GM18867 (cell line): ENCODE results near the gene ADAMTS17.

ENCODE experiments used
- ATAC-seq: cut with Tn5 transposase; IDR thresholded peaks from one replicate; pipeline ENCODE4 v1.9.1; 2021; ENCODE audit warnings: mild to moderate bottlenecking, moderate library complexity; ENCODE audit not compliant: unreplicated experiment

ADAMTS17 gene

DNA sequence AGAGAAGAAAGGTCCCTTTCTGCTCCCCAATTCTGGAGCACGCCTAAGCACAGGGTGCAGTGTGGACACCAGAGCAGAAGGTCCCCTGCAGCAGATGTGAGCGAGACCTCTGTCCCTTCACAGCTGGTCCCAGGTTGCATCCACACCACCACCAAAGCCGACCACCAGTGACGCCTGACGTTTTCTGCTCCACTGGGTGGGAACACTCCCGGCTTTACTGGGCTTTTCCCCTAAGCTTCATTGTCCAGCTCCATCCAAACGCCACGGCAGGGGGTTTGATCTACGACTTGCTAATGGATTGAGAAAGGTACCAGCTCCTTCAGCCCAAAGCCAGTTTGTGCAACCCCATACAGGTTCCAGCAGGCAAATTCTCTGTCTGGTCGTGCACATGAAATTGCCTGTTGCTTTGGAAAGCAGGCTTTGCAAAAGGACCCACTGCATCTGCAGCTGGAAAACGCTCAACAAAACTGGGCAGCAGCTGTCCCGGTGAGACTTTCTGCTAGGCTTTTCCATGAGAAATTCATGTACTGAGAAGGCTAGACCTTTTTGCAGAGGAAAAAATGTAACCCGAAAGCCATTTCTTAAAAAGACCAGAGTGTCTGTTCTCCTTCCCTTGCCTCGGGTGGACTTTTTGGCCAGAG is 31.1 kb downstream of the ADAMTS17 start:
- no peak for ATAC-seq

DNA sequence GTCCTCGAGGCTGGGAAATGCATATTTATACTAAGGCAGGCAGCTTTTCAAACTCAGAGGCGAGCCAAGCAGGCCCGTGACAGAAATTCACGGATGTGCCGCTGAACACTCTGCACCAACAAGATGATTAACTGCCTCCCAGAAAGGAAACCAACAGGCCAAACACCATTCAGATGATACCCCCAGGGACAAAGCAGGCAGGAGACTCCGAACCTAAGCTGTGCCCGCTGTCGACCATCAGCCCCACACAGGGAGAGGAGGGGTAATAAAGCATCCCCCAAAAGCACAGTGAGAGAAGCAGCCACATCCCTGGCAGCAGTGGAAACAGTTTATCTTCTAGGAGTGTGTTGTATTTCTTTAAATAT is 31.8 kb downstream of the ADAMTS17 start:
- ATAC-seq, result no peak

DNA sequence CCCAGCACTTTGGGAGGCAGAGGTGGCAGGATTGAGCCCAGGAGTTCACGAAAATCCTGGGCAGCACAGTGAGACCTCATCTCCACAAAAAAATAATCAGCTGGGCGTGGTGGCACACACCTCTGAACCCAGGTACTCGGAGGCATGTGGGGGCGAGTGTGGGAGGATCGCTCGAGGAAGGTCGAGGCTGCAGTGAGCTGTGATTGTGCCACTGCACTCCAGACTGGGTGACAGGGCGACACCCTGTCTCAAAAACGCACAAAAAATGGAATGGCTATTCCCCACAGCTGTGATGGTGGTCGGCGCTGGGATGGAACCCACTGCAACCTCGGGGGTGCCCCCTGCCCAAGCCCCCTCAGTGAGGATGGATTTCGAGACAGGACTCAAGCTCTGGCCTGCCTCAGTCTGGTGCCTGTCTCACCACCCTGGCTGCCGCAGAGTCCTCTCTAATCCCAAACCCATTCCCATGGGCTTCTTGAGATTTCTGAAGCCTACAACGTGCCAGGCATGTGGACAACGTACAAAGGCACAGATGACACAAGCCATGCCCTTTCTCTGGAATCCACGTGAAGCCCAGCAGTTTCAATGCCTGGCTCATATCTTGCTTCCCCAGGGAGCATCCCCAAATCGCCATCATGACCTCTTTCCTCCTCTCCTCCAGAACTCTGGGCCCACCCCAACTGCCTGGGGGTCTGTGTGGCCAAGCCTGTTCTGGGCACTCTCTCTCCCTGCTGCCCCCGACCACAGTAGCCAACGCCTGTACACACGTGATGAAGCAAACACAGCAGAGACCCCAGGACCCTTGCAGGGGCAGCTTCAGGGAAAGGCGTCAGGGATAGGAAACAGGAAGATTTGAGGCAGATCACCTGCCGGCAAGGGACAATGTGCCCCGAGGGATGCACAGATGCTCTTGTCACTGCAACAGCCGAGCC is 32.4 kb downstream of the ADAMTS17 start:
- no peak for ATAC-seq

DNA sequence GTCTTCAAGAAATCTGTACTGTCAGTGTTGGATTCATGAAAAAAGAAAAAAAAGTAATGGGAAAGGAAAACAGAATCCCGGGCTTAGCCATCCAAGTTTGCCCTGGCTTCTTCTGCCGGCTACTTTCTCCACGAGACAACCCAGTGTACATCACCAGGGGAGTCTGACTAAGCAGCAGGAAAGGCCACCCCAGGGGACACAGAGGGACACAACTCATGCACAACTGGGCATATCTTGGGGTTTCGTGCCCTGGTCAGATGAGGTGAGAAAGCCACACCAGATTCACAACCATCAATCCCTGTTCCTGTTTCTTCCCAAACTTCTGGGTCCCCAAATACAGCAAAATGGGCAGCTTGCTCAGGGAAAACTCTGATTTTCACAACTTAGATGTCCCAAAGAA is 33.2 kb downstream of the ADAMTS17 start:
- ATAC-seq, result no peak

DNA sequence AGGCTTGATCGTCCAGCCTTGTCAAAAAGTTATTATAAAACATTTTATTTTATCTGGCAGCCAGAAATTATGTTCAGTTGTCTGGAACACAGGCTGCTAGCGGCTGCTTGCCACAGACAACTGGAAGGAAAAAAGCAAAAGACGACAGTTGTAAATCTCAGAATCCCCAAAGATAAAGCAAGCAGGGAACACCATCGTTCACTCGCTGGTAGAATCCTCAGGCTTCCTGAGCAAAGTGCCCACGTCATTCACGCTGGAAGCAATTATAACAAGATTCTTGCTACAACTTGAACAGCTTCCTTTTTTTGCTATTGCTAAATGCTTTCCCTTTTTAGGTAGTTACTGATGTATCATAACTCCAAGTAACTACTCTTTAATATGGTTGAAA is 33.6 kb downstream of the ADAMTS17 start:
- no peak for ATAC-seq

DNA sequence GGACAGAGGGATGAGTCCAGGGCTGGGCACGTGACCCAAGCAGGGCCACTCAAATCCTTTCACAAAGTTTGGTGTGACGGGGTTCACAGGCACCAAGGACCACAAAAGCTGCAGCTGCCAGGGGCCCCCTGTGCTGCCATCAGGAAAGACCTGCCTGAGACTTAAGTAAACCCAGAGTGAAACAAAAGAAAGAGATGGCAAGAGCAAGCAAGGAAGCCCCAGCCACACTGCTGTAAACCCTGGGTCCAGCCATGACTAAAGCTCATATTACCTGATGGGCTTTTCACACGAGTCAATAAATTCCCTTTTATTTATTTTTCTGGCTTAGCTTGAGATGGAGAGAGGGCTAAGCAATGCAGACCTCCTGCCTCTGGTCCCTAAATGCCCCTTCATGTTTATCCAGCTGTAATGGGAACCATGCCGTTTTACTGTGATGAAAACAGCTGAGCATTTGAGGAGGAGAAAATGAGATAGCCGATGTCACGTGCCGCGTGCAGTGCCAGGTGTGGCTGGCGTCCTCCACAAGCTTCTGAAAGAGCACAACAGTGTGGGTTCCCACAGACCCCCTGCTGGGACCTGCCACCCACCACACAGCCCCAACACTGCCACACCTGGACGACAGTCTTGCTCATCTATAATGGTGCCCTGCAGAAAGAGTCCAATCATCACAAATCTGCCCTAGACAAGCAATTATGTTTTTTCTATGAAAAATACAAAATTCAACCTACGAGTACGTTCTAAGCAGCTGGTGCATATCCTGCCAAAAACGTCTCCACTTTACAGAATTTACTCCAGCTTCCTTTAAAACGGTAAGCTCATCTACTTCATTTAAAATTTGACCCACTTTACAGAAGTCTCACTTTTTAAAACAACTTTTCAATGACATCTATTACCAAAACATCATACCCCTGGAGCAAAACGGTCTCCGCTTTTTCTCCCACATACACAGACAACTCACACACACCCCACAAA is 34.2 kb downstream of the ADAMTS17 start:
- no peak for ATAC-seq

DNA sequence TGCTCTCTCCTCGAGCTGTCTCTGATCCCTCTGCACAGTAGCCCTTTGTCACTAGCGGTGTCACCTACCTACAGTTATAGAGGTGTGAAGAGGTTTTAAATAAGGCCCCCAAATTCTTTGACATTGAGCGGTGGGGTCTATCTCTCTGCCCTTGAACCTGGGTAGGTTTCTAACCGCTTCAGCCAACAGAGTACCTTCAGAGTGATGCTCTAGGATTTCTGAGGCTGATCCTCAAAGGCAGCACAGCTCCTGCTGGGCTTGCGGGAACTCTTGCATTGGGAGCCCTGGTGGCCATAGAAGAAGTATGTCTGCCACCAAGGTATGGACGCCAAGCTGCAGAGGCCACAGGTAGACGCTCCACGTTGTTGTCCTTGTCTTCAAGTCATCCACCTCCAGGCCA is 35.7 kb downstream of the ADAMTS17 start:
- ATAC-seq, result no peak

DNA sequence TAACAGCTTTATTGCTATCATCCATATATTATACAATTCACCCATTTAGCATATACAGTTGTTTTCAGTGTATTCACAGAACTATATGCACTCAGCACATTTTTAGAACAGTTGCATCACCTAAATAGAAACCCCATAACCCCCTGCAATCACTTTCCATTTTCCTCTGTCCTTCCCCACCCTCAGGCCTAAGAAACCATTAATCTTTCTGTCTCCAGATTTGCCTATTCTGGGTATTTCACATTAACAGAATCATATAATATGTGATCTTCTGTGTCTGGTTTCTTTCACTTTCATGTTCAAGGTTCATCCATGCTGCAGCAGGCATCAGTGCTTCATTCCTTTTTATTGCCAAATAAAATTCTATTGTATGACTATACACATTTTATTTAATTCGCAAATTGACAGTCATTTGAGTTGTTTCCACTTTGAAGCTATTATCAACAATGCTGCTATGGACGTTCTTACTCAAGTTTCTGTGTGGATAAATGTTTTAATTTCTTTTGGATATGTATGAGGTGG is 39.8 kb downstream of the ADAMTS17 start:
- ATAC-seq, result no peak

DNA sequence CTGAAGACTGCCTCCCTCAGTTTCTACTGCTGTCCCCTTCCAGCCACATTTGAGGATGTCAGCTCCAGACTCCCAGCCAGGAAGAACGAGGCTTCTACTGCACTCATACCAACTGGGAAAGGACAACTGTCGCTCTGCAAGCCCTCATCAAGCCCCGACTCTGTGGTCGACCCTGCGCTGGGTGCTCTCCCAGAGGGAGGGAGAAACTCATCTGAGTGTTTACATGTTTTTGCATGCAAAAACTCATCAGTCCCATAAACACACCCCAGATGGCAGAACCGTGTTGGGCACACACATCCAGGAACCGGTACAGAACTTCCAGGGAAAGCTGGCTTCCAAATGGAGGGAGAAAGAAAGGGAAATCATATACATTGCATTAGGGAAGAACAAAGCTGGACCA is 43.5 kb downstream of the ADAMTS17 start:
- no peak for ATAC-seq

DNA sequence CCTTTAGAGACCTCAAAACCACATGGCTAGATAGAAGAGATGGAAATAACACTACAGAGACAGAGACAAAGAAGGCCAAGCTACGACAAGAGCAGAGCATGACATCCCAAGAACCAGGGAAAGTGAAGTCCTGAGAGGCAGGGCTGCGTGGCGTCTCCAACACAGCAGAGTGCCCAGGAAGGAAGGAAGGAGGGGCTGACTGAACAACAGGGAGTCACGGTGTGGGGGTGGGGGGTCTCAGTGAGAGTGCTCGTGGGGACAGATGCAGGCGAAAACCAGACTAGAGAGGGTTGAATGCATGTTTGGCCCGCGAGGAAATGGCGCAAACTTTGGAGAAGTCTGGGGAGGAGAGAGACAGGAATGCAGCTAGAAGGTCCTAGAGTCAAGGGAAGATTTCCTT is 44.0 kb downstream of the ADAMTS17 start:
- no peak for ATAC-seq

DNA sequence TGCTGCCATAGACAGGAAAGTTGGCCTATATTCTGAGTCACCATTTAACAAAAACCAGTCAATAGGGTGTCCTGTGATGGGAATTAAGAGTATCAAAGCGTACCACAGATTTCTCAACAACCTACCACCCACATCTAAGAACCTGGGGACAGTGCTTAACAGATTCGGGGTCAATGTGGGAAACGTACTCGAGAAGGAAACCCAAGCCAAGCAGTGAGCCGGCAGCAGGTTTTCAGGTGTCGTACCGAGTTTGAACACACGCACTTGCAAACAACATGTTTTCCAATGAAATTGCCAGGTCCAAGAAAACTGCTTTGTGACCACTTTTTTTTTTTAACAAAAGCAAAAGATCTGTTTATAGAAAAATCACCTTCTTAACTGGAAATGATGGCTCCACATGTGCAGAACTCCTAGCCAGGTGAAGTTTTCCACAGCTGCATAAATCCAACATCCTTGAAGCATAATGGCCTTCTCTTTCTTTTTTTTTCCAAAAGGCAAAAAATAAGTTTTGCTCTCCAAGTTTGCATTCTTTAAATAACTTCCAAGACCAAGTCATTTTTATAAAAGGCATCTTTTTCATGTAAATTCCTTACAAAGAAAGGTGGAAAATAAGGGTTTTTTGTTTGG is 45.7 kb downstream of the ADAMTS17 start:
- ATAC-seq, result no peak

DNA sequence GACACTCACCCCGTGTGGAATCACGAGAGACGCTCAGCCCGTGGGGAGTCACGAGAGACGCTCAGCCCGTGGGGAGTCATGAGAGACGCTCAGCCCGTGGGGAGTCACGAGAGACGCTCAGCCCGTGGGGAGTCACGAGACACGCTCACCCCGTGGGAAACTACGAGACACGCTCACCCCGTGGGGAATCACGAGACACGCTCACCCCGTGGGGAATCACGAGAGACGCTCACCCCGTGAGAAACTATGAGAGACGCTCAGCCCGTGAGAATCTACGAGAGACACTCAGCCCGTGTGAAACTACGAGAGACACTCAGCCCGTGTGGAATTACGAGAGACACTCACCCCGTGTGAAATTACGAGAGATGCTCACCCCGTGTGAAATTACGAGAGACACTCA is 49.8 kb downstream of the ADAMTS17 start:
- no peak for ATAC-seq

DNA sequence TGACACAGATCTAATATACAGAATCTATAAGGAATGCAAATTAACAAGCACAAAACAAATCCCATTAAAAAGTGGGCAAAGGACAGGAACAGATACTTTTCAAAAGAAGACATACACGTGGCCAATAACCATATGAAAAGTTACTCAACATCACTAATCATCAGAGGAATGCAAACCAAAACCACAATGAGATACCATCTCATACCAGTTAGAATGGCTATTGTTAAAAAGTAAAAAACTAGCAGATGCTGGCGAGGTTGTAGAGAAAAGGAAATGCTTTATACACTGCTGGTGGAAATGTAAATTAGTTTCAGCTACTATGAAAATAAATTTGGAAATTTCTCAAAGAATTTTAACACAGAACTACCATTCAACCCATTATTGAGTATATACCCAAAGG is 50.7 kb downstream of the ADAMTS17 start:
- no peak for ATAC-seq

DNA sequence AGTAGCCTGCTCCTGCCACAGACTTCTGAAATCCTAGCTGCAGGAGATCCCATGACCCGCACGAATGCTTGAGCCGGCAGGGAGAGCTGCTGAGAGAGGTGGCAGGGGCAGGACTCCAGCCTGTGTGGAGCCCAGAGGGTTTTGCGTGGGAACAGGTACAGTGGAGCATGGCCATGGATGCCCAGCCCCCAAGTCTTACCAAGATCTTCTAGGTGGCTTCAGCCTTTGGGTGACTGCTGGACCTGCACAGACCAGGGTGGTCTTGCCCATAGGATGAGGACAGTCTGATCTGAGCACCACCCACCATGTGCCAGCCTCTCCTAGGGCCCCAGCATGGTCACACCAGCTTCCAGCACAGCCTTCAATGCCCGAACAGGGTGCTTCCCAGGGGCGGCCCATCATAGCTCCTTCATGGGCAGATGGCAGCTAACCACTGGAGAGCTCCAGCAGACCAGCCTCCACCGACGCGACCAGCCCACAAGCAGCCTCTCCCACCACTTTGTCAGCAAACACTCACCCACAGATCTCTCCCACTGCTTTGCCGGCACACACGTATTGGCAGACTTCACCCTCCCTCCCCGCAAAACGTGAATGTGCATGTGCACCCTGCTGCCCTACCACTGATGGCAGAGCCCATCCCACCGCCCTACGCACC is 56.0 kb downstream of the ADAMTS17 start:
- ATAC-seq, result no peak

DNA sequence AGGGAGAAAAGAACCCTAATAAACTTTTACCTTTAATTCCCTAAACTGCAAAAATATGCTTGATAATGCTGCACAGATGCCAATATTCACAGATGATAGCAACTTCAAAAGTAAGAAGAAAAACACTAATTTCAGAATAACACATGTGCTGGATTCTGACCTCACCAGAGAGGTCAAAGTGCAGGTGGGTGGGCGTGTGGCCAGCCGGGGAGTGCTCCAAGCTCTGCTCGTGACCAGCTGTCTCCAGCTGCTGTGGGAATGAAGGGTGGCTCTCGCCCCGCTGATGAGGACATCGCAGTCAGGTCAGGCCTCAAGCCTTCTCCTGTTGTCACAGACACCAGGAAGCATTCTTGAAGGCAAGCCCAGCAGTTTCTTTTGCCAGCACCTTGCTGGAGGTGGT is 57.1 kb downstream of the ADAMTS17 start:
- ATAC-seq, result no peak

DNA sequence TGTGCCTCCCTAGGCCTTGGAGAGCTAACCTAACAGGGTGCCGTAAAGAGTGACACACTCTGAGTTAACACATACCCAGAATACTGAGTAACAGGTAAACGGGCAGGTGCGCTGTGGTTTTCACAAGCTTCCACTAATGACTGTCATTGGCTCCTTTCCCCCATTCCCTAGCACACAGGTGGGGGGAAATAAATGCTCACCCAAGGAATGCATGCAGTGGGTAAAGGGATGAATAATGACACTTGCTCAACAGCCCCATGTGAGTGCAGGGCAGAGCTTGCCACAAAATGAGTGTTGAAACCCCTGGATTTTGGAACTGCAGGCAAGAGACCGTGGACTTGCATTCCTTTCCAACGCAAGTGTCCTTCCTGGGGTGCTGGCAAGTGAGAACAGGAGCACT is 57.6 kb downstream of the ADAMTS17 start:
- ATAC-seq, result no peak

DNA sequence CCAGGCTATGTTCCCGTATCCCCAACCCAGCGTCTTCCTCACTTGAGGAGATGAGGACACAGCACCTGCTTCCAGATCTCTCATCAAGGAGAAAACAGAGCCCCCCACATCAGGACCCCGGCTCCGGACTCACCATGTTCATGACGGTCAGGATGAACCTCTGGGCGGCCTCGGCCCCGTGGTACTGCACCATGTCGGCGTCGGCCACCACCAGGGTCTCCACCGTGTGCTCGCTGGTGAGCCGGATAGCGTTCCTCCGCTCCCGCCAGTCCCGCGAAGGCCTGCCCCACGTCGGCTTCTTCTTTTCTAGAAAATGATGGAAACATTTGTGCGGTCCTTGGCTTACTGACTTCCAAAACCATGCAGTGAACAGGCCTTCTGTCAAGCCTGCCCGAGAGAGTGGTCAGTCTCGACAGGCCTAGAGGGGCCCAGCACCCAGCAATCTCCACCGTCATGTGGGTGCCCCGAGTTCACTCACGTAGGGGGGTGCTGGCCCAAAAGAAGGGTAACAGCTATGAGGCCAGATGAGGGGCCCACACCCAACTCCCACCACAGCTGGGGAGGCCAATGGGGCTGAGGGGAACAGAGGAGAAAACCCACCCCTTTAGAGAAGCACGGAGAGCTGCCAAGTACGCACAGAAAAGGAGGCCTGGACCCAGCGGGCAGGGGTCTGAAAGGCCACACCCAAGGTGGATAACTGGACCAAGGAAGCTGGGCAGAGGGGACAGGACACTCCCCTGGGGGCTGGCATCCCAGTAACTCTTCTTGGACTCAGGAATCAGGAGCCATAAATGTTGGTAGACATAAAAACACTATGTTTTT is 60.5 kb downstream of the ADAMTS17 start:
- ATAC-seq, result no peak

DNA sequence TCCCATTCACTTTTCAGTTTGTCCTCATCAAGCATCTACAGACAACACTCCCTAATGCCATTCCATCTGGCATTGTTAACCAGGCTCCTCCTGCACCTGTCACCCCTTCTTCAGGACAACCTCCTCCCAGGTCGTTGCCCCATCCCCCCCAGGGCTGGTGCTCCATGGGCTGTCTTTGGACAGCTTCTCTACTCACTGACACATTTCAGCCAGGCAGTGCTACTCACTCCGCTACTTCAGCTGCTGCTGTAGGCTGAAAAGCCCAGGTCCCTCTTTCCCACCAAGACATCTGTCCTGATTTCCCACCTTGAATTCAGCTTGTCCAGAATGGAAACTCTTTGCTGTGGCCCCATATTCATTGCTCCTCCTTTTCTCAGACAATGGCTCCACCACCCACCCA is 61.9 kb downstream of the ADAMTS17 start:
- ATAC-seq, result no peak

DNA sequence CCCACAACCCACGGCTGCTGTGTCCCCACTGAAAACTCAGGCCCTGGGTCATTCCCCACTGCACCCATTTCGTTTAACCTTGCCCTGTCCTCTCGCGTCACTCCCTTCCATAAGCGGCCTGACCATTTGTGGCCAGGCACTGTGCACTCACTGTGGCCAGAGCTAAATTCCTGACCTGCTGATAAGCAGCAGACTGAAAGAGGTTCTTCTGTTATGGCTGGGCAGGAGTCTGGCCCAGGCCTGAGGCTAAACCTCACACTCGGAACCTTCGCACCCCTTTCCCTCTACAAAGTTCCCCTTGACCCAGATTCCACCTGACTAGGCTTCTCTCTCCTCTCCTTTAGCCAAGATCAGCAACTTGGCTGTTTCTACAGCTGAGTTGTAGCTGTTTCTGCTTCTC is 62.3 kb downstream of the ADAMTS17 start:
- ATAC-seq, result no peak
